OCI-M2 (cell line): ENCODE measurements around the gene CYTIP.
"Not testable (repeated sequence)": the region's sequence is repeated elsewhere in the genome, so short reads cannot be mapped to it uniquely, and the experiment has no call there.

ENCODE experiments used
- DNase-seq: peaks from one replicate; lab custom pipeline; 2025; ENCODE audit not compliant: unreplicated experiment; lab: John Stamatoyannopoulos, UW

The CYTIP gene

DNA sequence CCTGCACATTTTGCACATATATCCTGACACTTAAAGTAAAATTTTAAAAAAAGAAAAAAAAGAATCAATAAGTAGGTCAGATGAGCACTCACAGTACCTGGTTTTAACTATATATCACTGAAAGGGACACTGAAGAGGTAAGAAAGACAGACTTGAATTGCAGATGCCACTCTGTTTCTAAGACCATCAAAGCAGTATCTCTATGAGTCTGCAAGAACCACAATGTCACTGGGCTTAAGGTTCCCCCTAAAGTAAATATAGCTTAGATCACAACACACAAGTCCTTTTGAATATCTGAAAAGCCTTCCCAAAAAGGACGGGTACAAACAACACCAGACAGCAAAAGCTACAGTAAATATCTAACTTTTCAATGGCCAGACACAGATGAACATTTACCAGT, 57.6 kb downstream of the CYTIP start:
- no peak for DNase-seq

DNA sequence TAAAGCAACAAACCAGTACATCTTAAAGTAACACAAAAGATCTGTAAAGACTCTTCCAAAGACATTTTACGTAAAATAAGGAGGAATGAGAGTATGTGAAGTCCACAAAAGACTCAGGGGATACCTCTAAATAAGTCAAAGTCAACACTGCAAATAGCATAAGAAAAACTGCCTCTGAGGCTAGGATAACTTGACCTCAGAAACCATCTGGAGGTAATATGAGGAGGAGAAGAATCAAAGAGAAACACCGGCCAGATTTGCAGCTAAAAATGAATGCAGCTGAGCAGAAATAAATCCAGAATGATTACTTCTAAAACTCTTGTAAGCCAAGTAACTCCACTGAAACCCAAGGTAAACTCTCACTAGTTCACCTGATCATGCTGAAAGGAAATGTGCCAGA, 66.0 kb downstream of the CYTIP start:
- DNase-seq = no peak

- DNase-seq = no peak
Measured at GRCh38 chr2:157376041-157376440, 67.8 kb downstream of the CYTIP start.

- no peak for DNase-seq
Measured at GRCh38 chr2:157375384-157375783, 68.5 kb downstream of the CYTIP start.

DNA sequence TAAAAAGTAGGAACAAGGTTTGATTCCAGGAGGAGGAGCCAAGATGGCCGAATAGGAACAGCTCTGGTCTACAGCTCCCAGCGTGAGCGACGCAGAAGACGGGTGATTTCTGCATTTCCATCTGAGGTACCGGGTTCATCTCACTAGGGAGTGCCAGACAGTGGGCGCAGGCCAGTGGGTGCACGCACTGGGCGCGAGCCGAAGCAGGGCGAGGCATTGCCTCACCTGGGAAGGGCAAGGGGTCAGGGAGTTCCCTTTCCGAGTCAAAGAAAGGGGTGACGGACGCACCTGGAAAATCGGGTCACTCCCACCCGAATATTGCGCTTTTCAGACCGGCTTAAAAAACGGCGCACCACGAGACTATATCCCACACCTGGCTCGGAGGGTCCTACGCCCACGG, 75.4 kb downstream of the CYTIP start:
- DNase-seq = not testable (repeated sequence)

DNA sequence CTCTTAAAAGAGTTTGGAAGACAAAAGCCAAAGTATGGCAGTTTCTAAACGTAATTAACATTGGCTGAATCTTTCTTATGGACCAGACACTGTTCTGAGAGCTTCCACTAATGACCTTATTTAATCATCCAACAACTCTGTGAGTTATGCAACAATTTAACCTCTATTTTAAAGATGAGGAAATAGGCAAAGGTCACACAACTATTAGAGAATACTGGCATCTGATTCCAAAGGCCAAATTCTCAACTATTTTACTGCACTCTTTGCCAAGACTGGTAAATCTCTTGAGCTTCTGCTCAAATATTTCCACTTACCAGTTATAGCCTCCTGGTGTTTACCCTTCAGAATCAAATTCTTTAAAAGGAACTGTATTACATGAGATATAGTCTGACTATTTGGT, 76.2 kb downstream of the CYTIP start:
- DNase-seq = no peak
